Fibroblast of the aortic adventitia (primary cell): ENCODE results near the gene SERPINH1. TPM values are rescaled to one million over a fixed set of nuclear protein-coding genes. Genes with fewer than 3 reads are reported as not detected.
A peak's percentile ranks its signal among the peaks of the same experiment; 100 is the strongest.

Experiments used
- DNase-seq: peaks from one replicate; pipeline ENCODE4 v3.0.0-alpha.2; 2010; ENCODE audit warnings: low read depth
- H3K4me3 ChIP-seq: 2 replicates; pipeline ENCODE4 v1.5.1; 2011; ENCODE audit warnings: low read depth, mild to moderate bottlenecking, control low read depth, low read length, moderate library complexity
- CTCF ChIP-seq: IDR thresholded peaks from 2 replicates; pipeline ENCODE4 v1.5.1; 2011; ENCODE audit warnings: mild to moderate bottlenecking, low read length, control low read depth, inconsistent platforms; ENCODE audit not compliant: insufficient read depth
- total RNA-seq: library from RNA; depleted of rRNA; stranded (reverse); fragments of >200 nt; gene quantifications from 2 replicates; pipeline ENCODE4 v1.2.3, GENCODE V29; 2012; ENCODE audit warnings: low replicate concordance

SERPINH1 gene
- 374 and 497 TPM in 2 replicates for total RNA-seq

DNA sequence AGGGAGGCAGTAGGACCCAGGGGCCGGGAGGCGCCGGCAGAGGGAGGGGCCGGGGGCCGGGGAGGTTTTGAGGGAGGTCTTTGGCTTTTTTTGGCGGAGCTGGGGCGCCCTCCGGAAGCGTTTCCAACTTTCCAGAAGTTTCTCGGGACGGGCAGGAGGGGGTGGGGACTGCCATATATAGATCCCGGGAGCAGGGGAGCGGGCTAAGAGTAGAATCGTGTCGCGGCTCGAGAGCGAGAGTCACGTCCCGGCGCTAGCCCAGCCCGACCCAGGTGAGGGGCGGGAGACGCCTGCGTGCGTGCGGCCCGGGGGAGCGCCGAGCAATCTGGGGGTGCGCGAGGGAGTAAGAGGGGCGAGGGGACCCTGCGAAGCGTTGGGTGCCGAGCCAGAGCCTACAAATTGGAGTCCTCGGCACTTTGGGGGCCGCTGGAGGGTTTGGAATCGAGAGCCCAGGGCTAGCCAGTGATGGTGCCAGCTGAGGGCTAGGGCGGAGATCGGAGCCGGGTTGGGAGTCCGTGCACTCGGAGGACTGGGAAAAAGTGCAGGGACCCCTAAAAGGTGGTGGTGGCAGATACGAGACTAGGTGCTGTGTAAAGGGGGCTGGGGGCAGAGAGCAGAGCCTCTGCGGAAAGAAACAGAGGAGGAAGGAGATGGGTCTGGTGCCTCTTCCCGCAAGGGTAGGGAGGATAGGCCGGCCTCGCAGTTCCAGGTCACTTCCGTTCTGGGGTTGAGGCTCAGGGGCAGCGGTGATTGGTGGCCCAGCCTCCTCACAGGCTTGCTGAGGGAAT, at the start of gene SERPINH1:
TSS of gene SERPINH1 (plus strand) at position 206 of the 788 bp plus-strand sequence. CDS start 4,097 bp downstream, outside the sequence.
- peak; percentile 94 for DNase-seq
- peak within 1 kb of the TSS; percentile 100 for H3K4me3 ChIP-seq

GRCh38 chr11:75513250-75513649, 48.8 kb upstream of the SERPINH1 start:
- no peak for TF ChIP-seq CTCF
- DNase-seq = peak; percentile 67
- no peak overlapping the region for H3K4me3 ChIP-seq

More for the DNA sequence above, at the start of gene SERPINH1:
- TF ChIP-seq CTCF = no peak

DNA sequence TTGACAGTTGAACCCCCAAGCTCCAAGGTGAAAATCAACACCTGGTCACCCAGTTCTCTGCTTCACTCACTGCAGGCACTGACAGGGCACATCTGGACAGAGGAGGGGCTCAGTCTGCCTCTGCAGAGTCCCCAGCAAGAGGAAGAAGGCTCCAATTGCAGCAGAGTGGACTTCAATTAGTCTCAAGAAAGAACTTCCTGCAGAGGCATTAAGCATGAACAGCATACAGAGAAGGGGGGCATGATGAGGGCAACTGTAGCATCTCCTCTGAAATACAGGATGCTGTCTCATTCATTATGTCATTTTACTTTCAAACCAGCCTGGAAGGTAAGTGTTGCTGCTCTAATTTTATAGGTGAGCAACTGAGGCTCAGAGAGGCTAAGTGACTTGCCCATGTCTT, 47.5 kb upstream of the SERPINH1 start:
- no peak for DNase-seq
- no peak overlapping the region for H3K4me3 ChIP-seq
- no peak for TF ChIP-seq CTCF

DNA sequence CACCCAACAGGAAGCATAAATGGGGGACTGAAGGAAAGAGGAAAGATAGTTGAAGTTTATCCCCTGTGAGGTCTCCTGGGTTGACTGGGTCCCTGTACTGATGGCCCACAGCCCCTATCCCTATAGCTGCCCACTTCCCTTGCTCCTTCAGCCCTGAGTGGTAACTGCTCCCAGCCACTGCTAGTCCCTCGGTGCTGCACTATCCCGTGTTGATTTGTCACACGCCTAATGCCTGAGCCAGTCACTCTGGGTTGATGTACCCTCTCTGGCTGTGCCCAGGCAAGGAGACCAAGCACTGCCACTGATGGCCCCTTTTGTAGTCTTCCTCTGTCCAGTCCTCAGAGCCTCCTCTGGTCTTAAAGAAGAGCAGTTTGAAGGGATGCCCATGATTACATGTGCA, 45.9 kb upstream of the SERPINH1 start:
- DNase-seq = no peak
- no peak overlapping the region for H3K4me3 ChIP-seq
- no peak for TF ChIP-seq CTCF

GRCh38 chr11:75516886-75517285, 45.2 kb upstream of the SERPINH1 start:
- DNase-seq = no peak
- H3K4me3 ChIP-seq = no peak overlapping the region
- TF ChIP-seq CTCF = no peak

- DNase-seq = no peak
- no peak for TF ChIP-seq CTCF
- H3K4me3 ChIP-seq = no peak overlapping the region
Observed at GRCh38 chr11:75518204-75518549, 43.9 kb upstream of the SERPINH1 start.
